Upper lobe of right lung (tissue), 1 donor: Measurements from ENCODE around the gene ZGLP1. TPM values are rescaled to one million over a fixed set of nuclear protein-coding genes. Genes with fewer than 3 reads are reported as not detected.
A peak's percentile ranks its signal among the peaks of the same experiment; 100 is the strongest.

Source experiments
- ATAC-seq: fragments of 200-7000 bp; cut with Tn5 transposase; one replicate; pipeline ENCODE4 v1.9.1; 2020; ENCODE audit warnings: mild to moderate bottlenecking, moderate library complexity
- DNase-seq: peaks from one replicate; pipeline ENCODE4 v3.0.0-alpha.2; 2020
- H3K27ac ChIP-seq: fragments of 200-600 bp; one replicate; pipeline ENCODE4 v1.8.0; 2022
- H3K27me3 ChIP-seq: fragments of 200-600 bp; one replicate; pipeline ENCODE4 v1.8.0; 2022; ENCODE audit warnings: mild to moderate bottlenecking
- H3K36me3 ChIP-seq: fragments of 200-600 bp; one replicate; pipeline ENCODE4 v1.8.0; 2022
- H3K4me1 ChIP-seq: fragments of 200-600 bp; one replicate; pipeline ENCODE4 v1.8.0; 2022
- H3K4me3 ChIP-seq: fragments of 200-600 bp; one replicate; pipeline ENCODE4 v1.8.0; 2022; ENCODE audit warnings: mild to moderate bottlenecking
- H3K9me3 ChIP-seq: fragments of 200-600 bp; one replicate; pipeline ENCODE4 v1.8.0; 2022
- intact Hi-C: fragments of 100-400 bp; cut with DNase I; formaldehyde crosslinking; loops from one replicate; pipeline ENCODE4 v1.11.0; 2022
- total RNA-seq: library from RNA; stranded (reverse); fragmentation: NEBNext Ultra II Directional; extraction: Animal tissue kit (Norgen Biotek cat#: 25700); gene quantifications from one replicate; pipeline ENCODE4 v1.2.1, GENCODE V29; 2021
- TF ChIP-seq, protein P1 (sequence below): fragments of 200-600 bp; IDR thresholded peaks from one replicate; pipeline ENCODE4 v1.8.0; 2022; ENCODE audit warnings: antibody characterized with exemption
- donor health status: DM: no; HTN: yes; CAD: no; lungs with severe emphysema.

ZGLP1 gene
- total RNA-seq, 1 donor from 2014 or later: 3.8 TPM

- Histone ChIP-seq H3K27me3 (no peaks in the 10 kb centered on the region), H3K4me3 (no peak overlapping the region), H3K36me3 (peaks cover under 1% of the 10 kb centered on the region), H3K27ac (no peak overlapping the region), H3K4me1 (peaks cover 13% of the 10 kb centered on the region), H3K9me3 (no peaks in the 10 kb centered on the region)
- TF ChIP-seq, protein P1, sequence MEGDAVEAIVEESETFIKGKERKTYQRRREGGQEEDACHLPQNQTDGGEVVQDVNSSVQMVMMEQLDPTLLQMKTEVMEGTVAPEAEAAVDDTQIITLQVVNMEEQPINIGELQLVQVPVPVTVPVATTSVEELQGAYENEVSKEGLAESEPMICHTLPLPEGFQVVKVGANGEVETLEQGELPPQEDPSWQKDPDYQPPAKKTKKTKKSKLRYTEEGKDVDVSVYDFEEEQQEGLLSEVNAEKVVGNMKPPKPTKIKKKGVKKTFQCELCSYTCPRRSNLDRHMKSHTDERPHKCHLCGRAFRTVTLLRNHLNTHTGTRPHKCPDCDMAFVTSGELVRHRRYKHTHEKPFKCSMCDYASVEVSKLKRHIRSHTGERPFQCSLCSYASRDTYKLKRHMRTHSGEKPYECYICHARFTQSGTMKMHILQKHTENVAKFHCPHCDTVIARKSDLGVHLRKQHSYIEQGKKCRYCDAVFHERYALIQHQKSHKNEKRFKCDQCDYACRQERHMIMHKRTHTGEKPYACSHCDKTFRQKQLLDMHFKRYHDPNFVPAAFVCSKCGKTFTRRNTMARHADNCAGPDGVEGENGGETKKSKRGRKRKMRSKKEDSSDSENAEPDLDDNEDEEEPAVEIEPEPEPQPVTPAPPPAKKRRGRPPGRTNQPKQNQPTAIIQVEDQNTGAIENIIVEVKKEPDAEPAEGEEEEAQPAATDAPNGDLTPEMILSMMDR: no peak
- intact Hi-C loops: no loop called here
- DNase-seq (no peak), ATAC-seq (no peak)
Observed at GRCh38 chr19:10335352-10335985, 25.9 kb upstream of the ZGLP1 start.

DNA sequence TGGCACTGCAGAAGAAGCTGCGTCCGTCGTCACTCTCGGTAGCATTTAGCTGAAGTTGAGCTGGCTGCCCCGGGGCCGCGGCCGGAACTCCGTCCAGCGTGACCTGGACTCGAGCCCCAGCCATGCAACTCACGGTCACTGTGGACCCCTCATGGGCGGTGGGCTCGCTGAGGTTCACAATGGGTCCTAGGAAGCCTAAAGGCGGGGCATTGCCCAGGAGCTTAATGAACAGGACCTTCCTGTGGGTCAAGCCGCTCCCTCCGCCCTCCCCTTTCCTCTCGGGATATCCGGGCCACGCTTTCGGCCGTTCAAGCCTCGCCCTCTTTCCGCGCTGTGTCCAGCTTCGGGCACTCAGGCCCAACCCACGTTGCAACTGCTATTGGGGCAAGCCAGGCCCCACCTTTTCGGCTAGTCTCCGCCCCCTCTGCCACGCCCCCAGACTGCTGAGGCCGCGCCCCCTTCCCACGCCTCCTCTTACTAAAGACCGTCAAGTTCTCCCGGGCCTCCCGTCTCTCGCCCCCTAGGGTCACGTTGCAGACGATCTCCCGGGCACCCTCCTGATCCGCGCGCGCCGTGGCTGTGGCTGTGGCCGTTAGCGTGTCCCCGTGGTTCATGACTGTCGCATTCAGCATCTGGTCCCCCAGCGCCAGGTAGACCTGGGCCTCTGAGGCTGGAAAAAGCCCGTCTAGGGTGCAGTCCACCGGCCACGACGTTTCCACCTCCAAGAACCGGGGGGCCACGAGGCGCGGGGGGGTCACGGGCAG, 25.2 kb upstream of the ZGLP1 start:
- ATAC-seq: peak; percentile 88

DNA sequence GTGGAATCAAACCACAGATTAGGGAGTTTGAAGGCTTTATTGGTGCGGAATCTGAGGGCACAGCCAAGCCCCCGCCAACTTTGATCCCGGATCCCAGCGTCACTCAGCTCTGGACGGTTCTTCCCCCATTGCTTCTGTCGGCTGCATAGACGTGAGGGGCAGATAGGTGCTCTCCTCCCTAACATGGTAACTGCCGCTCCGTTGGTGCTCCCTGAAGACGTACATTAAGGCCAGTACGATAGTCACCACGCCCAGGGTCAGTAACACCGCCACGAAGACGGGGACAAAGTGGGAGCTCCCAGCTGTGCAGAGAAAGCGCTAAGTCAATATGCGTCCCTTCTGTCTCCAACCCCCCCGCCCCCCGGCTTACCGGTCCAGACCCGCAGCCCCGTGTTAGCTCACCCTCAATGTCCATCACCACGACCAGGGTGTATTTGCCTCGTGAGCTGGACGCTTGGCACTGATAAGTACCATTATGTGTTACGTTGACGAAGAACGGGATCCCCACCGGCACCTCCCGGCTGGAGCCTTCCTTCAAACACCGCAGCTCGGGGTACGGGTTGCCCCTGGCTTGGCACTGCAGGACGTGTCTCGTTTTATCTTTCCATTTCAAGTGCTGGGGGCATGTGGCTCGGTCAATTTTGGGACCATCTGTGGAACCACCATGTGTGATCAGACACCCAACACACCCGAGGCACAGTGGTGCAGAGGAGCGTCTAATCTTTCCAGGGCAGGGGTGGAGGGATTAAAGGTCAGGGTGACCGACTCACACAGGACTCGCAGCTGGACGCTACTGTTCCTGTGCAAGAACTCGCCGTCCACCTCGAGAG, 24.4 kb upstream of the ZGLP1 start:
- no peak for ATAC-seq
- TF ChIP-seq, protein P1: no peak
- intact Hi-C loops: no loop called here

More for the DNA sequence above, 25.2 kb upstream of the ZGLP1 start:
- TF ChIP-seq, protein P1: no peak
- Histone ChIP-seq H3K27ac (peak overlapping the region; percentile 86), H3K27me3 (no peaks in the 10 kb centered on the region), H3K4me3 (peak overlapping the region; percentile 74), H3K4me1 (peaks cover 13% of the 10 kb centered on the region), H3K36me3 (peaks cover 7% of the 10 kb centered on the region), H3K9me3 (no peaks in the 10 kb centered on the region)
- intact Hi-C loops: no loop called here
- peak; percentile 97 for DNase-seq

GRCh38 chr19:10332965-10333757, 23.5 kb upstream of the ZGLP1 start, which contains the start of gene RAVER1:
Gene RAVER1, minus strand, starts transcription at chr19:10333529. Its CDS starts 22 bp downstream, at chr19:10333507.
- H3K27me3 ChIP-seq: no peaks in the 10 kb centered on the region
- peak within 1 kb of the TSS; percentile 86 for H3K27ac ChIP-seq
- no peaks in the 10 kb centered on the region for H3K9me3 ChIP-seq
- peaks cover 23% of the 10 kb centered on the region for H3K36me3 ChIP-seq
- TF ChIP-seq, protein P1: no peak
- intact Hi-C loops: no loop called here
- DNase-seq (peak; percentile 99), ATAC-seq (peak; percentile 94)
- peaks cover 13% of the 10 kb centered on the region for H3K4me1 ChIP-seq
- peak within 1 kb of the TSS; percentile 74 for H3K4me3 ChIP-seq

More for the DNA sequence above, 24.4 kb upstream of the ZGLP1 start:
- no peak for DNase-seq
- Histone ChIP-seq H3K36me3 (peaks cover 15% of the 10 kb centered on the region), H3K27me3 (no peaks in the 10 kb centered on the region), H3K4me3 (peak overlapping the region; percentile 74), H3K9me3 (no peaks in the 10 kb centered on the region), H3K27ac (peak overlapping the region; percentile 86), H3K4me1 (peaks cover 13% of the 10 kb centered on the region)
